Activated T-cell treated with anti-CD3 and anti-CD28 coated beads for 1 hour (primary cell): ENCODE data around the gene GLP1R.

Source experiments
- DNase-seq: peaks from one replicate; pipeline ENCODE4 v3.0.0-alpha.2; 2020; ENCODE audit warnings: low read depth

The GLP1R gene

GRCh38 chr6:39048481-39049399, at the start of gene GLP1R:
GLP1R (plus strand) TSS chr6:39048781; CDS start chr6:39048841, 60 bp downstream.
- DNase-seq = no peak

- no peak for DNase-seq
Measured at GRCh38 chr6:39003072-39003471, 45.5 kb upstream of the GLP1R start.

GRCh38 chr6:39003492-39003891, 45.1 kb upstream of the GLP1R start:
- no peak for DNase-seq

GRCh38 chr6:39004801-39005200, 43.8 kb upstream of the GLP1R start:
- DNase-seq = no peak

- DNase-seq = no peak
Measured at GRCh38 chr6:39005774-39006173, 42.8 kb upstream of the GLP1R start.

GRCh38 chr6:39007575-39007974, 41.0 kb upstream of the GLP1R start:
- DNase-seq = no peak

- no peak for DNase-seq
Measured at GRCh38 chr6:39008737-39009136, 39.8 kb upstream of the GLP1R start.

- no peak for DNase-seq
Measured at GRCh38 chr6:39009476-39009875, 39.1 kb upstream of the GLP1R start.

GRCh38 chr6:39016839-39017546, 31.6 kb upstream of the GLP1R start:
- DNase-seq = no peak

- no peak for DNase-seq
Measured at GRCh38 chr6:39017547-39017880, 31.1 kb upstream of the GLP1R start.

GRCh38 chr6:39018103-39018502, 30.5 kb upstream of the GLP1R start:
- DNase-seq = no peak

- DNase-seq = no peak
Measured at GRCh38 chr6:39020136-39020535, 28.4 kb upstream of the GLP1R start.

GRCh38 chr6:39021041-39021440, 27.5 kb upstream of the GLP1R start:
- DNase-seq = no peak

- DNase-seq = no peak
Measured at GRCh38 chr6:39021779-39022178, 26.8 kb upstream of the GLP1R start.

- DNase-seq = no peak
Measured at GRCh38 chr6:39026175-39026574, 22.4 kb upstream of the GLP1R start.

GRCh38 chr6:39029156-39030011, 19.2 kb upstream of the GLP1R start:
- DNase-seq = peak; percentile 33

GRCh38 chr6:39035681-39036080, 12.9 kb upstream of the GLP1R start:
- DNase-seq = no peak

- no peak for DNase-seq
Measured at GRCh38 chr6:39037082-39037508, 11.5 kb upstream of the GLP1R start.

- no peak for DNase-seq
Measured at GRCh38 chr6:39037707-39038106, 10.9 kb upstream of the GLP1R start.

GRCh38 chr6:39040080-39040673, 8.4 kb upstream of the GLP1R start:
- DNase-seq = no peak

- no peak for DNase-seq
Measured at GRCh38 chr6:39041072-39041471, 7.5 kb upstream of the GLP1R start.

GRCh38 chr6:39043776-39044175, 4.8 kb upstream of the GLP1R start:
- no peak for DNase-seq
